ENCODE data around the gene OGFOD2. TPM values are rescaled to one million over a fixed set of nuclear protein-coding genes. Genes with fewer than 3 reads are reported as not detected.
A peak's percentile ranks its signal among the peaks of the same experiment; 100 is the strongest.

Gene OGFOD2
- 7.4 and 10.8 TPM in 2 replicates for polyA plus RNA-seq (2011; rRNA removed)
- polyA minus RNA-seq (2011; rRNA and poly(A)+ RNA removed): 4.8 and 7.4 TPM in 2 replicates

- Histone ChIP-seq H3K36me3 (ENCODE audit: control insufficient read depth, insufficient read depth, low read length) (peaks cover 7% of the 10 kb centered on the region), H3K27me3 (ENCODE audit: control insufficient read depth, insufficient read depth, low read length) (no peaks in the 10 kb centered on the region), H3K4me3 (ENCODE audit: low read depth, low read length) (peak within 1 kb of the TSS; percentile 97)
- TF ChIP-seq, protein P1, sequence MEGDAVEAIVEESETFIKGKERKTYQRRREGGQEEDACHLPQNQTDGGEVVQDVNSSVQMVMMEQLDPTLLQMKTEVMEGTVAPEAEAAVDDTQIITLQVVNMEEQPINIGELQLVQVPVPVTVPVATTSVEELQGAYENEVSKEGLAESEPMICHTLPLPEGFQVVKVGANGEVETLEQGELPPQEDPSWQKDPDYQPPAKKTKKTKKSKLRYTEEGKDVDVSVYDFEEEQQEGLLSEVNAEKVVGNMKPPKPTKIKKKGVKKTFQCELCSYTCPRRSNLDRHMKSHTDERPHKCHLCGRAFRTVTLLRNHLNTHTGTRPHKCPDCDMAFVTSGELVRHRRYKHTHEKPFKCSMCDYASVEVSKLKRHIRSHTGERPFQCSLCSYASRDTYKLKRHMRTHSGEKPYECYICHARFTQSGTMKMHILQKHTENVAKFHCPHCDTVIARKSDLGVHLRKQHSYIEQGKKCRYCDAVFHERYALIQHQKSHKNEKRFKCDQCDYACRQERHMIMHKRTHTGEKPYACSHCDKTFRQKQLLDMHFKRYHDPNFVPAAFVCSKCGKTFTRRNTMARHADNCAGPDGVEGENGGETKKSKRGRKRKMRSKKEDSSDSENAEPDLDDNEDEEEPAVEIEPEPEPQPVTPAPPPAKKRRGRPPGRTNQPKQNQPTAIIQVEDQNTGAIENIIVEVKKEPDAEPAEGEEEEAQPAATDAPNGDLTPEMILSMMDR (IDR thresholded peaks at IDR 0.05; ENCODE audit: insufficient read depth, low read depth, low read length): no peak
- POLR2A ChIA-PET: interaction anchor here (0.6 to 0.8 kb wide), 3 partner anchors 19 to 258 kb away, joined by 3 to 6 read pairs (median 3); partner anchors contain the start of genes MPHOSPH9 and MTRFR
- peak; percentile 36 for DNase-seq (ENCODE audit: low read depth)
- CTCF ChIA-PET: interaction anchor here (0.6 to 3.0 kb wide), 5 partner anchors 12 to 263 kb away, joined by 3 to 13 read pairs (median 8); partner anchors contain the start of gene MTRFR
Observed at GRCh38 chr12:122974892-122975789, at the start of gene OGFOD2. Gene OGFOD2 (plus strand): TSS chr12:122975244. CDS start chr12:122975252, 8 bp downstream.

DNA sequence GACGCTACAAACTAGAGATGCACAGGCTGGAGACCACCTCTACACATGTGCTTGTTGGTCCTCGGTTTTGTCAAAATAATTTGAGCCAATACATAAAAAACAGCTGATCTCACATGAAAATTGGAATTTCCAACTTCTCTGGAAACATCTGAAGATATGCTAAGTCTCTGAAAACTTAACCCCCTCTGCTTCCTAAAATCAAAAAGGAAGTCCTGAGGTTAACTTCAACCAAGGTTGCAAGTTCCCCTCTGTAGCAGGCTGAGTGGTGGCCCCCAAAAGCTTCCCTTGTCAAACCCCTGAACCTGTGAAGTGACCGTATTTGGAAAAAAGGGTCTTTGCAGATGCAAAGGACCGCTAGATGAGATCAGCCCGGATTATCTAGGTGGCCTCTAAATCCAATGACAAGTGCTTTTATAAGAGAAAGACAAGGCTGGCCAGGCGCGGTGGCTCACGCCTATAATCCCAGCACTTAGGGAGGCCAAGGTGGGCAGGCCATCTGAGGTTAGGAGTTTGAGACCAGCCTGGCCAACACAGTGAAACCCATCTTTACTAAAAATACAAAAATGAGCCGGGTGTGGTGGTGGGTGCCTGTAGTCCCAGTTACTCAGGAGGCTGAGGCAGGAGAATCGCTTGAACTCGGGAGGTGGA is 47.2 kb upstream of the OGFOD2 start:
- CTCF ChIA-PET: interaction anchor here (0.9 kb wide), 1 partner anchor 71 kb away, joined by 3 read pairs; no protein-coding TSS in a partner anchor

GRCh38 chr12:122928404-122929147 is 46.5 kb upstream of the OGFOD2 start:
- TF ChIP-seq, protein P1 (IDR thresholded peaks at IDR 0.05; ENCODE audit: insufficient read depth, low read depth, low read length): no peak
- ChIA-PET CTCF (no interaction called here), POLR2A (no interaction called here)
- Histone ChIP-seq H3K27me3 (ENCODE audit: control insufficient read depth, insufficient read depth, low read length) (no peaks in the 10 kb centered on the region), H3K36me3 (ENCODE audit: control insufficient read depth, insufficient read depth, low read length) (no peaks in the 10 kb centered on the region; the same call in none of the 2 replicates), H3K4me3 (ENCODE audit: low read depth, low read length) (no peak overlapping the region)
- no peak for DNase-seq (ENCODE audit: low read depth)

More for the DNA sequence above, 47.2 kb upstream of the OGFOD2 start:
- DNase-seq (ENCODE audit: low read depth): no peak
- POLR2A ChIA-PET: no interaction called here
- H3K4me3 ChIP-seq (ENCODE audit: low read depth, low read length): no peak overlapping the region
- H3K27me3 ChIP-seq (ENCODE audit: control insufficient read depth, insufficient read depth, low read length): no peaks in the 10 kb centered on the region
- TF ChIP-seq, protein P1 (IDR thresholded peaks at IDR 0.05; ENCODE audit: insufficient read depth, low read depth, low read length): no peak
- H3K36me3 ChIP-seq (ENCODE audit: control insufficient read depth, insufficient read depth, low read length): no peaks in the 10 kb centered on the region; the same call in none of the 2 replicates

DNA sequence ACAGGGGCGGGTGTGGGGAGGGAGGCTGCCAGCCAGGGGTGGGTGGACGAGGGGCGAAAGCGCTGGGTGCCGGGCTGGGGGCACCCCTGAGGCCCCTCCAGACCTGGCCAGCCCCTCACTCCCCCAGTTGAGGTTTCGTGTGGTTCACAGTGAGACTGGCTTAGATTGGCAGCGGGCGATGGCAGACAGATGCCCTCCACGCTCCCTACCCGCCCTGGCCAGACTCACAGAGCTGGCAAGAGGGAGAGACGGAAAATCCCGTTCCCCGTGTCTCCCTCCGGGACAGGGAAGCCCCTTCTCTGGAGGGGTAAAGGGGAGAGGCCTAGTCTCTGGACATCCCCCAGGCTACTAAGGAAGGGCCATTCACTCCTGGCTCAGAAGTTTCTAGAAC is 45.9 kb upstream of the OGFOD2 start:
- no peak for DNase-seq (ENCODE audit: low read depth)
- Histone ChIP-seq H3K4me3 (ENCODE audit: low read depth, low read length) (no peak overlapping the region), H3K36me3 (ENCODE audit: control insufficient read depth, insufficient read depth, low read length) (no peaks in the 10 kb centered on the region; the same call in none of the 2 replicates), H3K27me3 (ENCODE audit: control insufficient read depth, insufficient read depth, low read length) (no peaks in the 10 kb centered on the region)
- POLR2A ChIA-PET: no interaction called here
- CTCF ChIA-PET: no interaction called here
- TF ChIP-seq, protein P1 (IDR thresholded peaks at IDR 0.05; ENCODE audit: insufficient read depth, low read depth, low read length): no peak
